IPS-18c (cell line): Measurements from ENCODE around the gene DNAH1.

Source experiments
- H3K4me3 ChIP-seq: 2 replicates; pipeline ENCODE4 v1.7.0; 2013; ENCODE audit warnings: low read depth, mild to moderate bottlenecking, low read length, moderate library complexity; ENCODE audit not compliant: insufficient read depth
- H3K9me3 ChIP-seq: one replicate; pipeline ENCODE4 v1.6.1; 2013; ENCODE audit warnings: mild to moderate bottlenecking, low read length, moderate library complexity; ENCODE audit not compliant: control insufficient read depth, insufficient read depth

The DNAH1 gene

GRCh38 chr3:52299879-52300611, 16.1 kb upstream of the DNAH1 start:
- peaks cover 2% of the 10 kb centered on the region for H3K9me3 ChIP-seq
- peak overlapping the region; percentile 38 for H3K4me3 ChIP-seq

GRCh38 chr3:52302426-52303145, 13.5 kb upstream of the DNAH1 start:
- Histone ChIP-seq H3K9me3 (peaks cover 2% of the 10 kb centered on the region), H3K4me3 (no peak overlapping the region)

GRCh38 chr3:52303811-52304210, 12.3 kb upstream of the DNAH1 start:
- no peak overlapping the region for H3K4me3 ChIP-seq
- H3K9me3 ChIP-seq: no peaks in the 10 kb centered on the region

- H3K9me3 ChIP-seq: no peaks in the 10 kb centered on the region
- H3K4me3 ChIP-seq: no peak overlapping the region
These were observed 10.2 kb upstream of the DNAH1 start for GRCh38 chr3:52305926-52306325.

GRCh38 chr3:52306978-52307377, 9.1 kb upstream of the DNAH1 start:
- Histone ChIP-seq H3K9me3 (no peaks in the 10 kb centered on the region), H3K4me3 (no peak overlapping the region)

- Histone ChIP-seq H3K9me3 (no peaks in the 10 kb centered on the region), H3K4me3 (no peak overlapping the region)
These were observed 7.8 kb upstream of the DNAH1 start for GRCh38 chr3:52308308-52308707.

GRCh38 chr3:52310861-52311575, 5.1 kb upstream of the DNAH1 start:
- H3K9me3 ChIP-seq: no peaks in the 10 kb centered on the region
- H3K4me3 ChIP-seq: no peak overlapping the region

- Histone ChIP-seq H3K9me3 (no peaks in the 10 kb centered on the region), H3K4me3 (no peak overlapping the region)
These were observed 4.5 kb upstream of the DNAH1 start for GRCh38 chr3:52311576-52312119.

GRCh38 chr3:52313188-52313773, 2.8 kb upstream of the DNAH1 start:
- H3K4me3 ChIP-seq: no peak overlapping the region
- H3K9me3 ChIP-seq: no peaks in the 10 kb centered on the region

- Histone ChIP-seq H3K4me3 (no peak overlapping the region), H3K9me3 (no peaks in the 10 kb centered on the region)
These were observed 2.3 kb upstream of the DNAH1 start for GRCh38 chr3:52313774-52314188.

GRCh38 chr3:52314489-52314888, 1.6 kb upstream of the DNAH1 start:
- no peak overlapping the region for H3K4me3 ChIP-seq
- H3K9me3 ChIP-seq: no peaks in the 10 kb centered on the region

- Histone ChIP-seq H3K4me3 (no peak overlapping the region), H3K9me3 (no peaks in the 10 kb centered on the region)
These were observed 1.1 kb upstream of the DNAH1 start for GRCh38 chr3:52315006-52315405.

- Histone ChIP-seq H3K9me3 (no peaks in the 10 kb centered on the region), H3K4me3 (peak overlapping the region; percentile 59)
These were observed 1.3 kb downstream of the DNAH1 start for GRCh38 chr3:52317208-52318000.

- Histone ChIP-seq H3K9me3 (no peaks in the 10 kb centered on the region), H3K4me3 (peak overlapping the region; percentile 59)
These were observed 2.2 kb downstream of the DNAH1 start for GRCh38 chr3:52318186-52318816.

GRCh38 chr3:52319921-52320595, 3.9 kb downstream of the DNAH1 start:
- Histone ChIP-seq H3K4me3 (no peak overlapping the region), H3K9me3 (no peaks in the 10 kb centered on the region)

GRCh38 chr3:52321481-52321880, 5.4 kb downstream of the DNAH1 start:
- Histone ChIP-seq H3K9me3 (no peaks in the 10 kb centered on the region), H3K4me3 (no peak overlapping the region)
